Endometrium (tissue), 2 donors: ENCODE results near the gene KLHDC8A.

Experiments
- FAIRE-seq: peaks from 2 replicates; lab custom pipeline; 2012; peaks lifted over from hg19 to GRCh38; lab: Jason Lieb, UNC
- donor health status: control.
- donor health status: control.

The KLHDC8A gene

GRCh38 chr1:205344066-205344928 lies 12.4 kb downstream of the KLHDC8A start:
- no peak for FAIRE-seq

- no peak for FAIRE-seq
Observed at GRCh38 chr1:205343431-205344065, 13.2 kb downstream of the KLHDC8A start.

GRCh38 chr1:205342986-205343385 lies 13.7 kb downstream of the KLHDC8A start:
- FAIRE-seq = no peak

- no peak for FAIRE-seq
Observed at GRCh38 chr1:205340676-205341075, 16.0 kb downstream of the KLHDC8A start.

GRCh38 chr1:205339717-205340116 lies 17.0 kb downstream of the KLHDC8A start:
- FAIRE-seq = no peak

- no peak for FAIRE-seq
Observed at GRCh38 chr1:205339197-205339702, 17.5 kb downstream of the KLHDC8A start.

GRCh38 chr1:205338011-205338410 lies 18.7 kb downstream of the KLHDC8A start:
- no peak for FAIRE-seq

- no peak for FAIRE-seq
Observed at GRCh38 chr1:205337481-205337880, 19.2 kb downstream of the KLHDC8A start.

- FAIRE-seq = no peak
Observed at GRCh38 chr1:205335692-205336091, 21.0 kb downstream of the KLHDC8A start.

GRCh38 chr1:205332015-205332791 lies 24.5 kb downstream of the KLHDC8A start:
- FAIRE-seq = no peak

- no peak for FAIRE-seq
Observed at GRCh38 chr1:205330150-205330549, 26.6 kb downstream of the KLHDC8A start.

- FAIRE-seq = no peak
Observed at GRCh38 chr1:205329719-205330118, 27.0 kb downstream of the KLHDC8A start.

- no peak for FAIRE-seq
Observed at GRCh38 chr1:205328476-205328875, 28.2 kb downstream of the KLHDC8A start.

- FAIRE-seq = no peak
Observed at GRCh38 chr1:205326812-205327466, 29.8 kb downstream of the KLHDC8A start.

- FAIRE-seq = no peak
Observed at GRCh38 chr1:205325334-205325884, 31.3 kb downstream of the KLHDC8A start.

- FAIRE-seq = no peak
Observed at GRCh38 chr1:205324781-205325180, 31.9 kb downstream of the KLHDC8A start.

- no peak for FAIRE-seq
Observed at GRCh38 chr1:205323794-205324193, 32.9 kb downstream of the KLHDC8A start.

GRCh38 chr1:205321959-205322283 lies 34.8 kb downstream of the KLHDC8A start:
- no peak for FAIRE-seq

- FAIRE-seq = no peak
Observed at GRCh38 chr1:205321162-205321958, 35.4 kb downstream of the KLHDC8A start, which contains the start of gene NUAK2. TSS of gene NUAK2 (minus strand) at chr1:205321745. CDS start at chr1:205321628, 117 bp downstream.

- FAIRE-seq = no peak
Observed at GRCh38 chr1:205319081-205320018, 37.4 kb downstream of the KLHDC8A start.
